GM12874 (cell line): ENCODE results near the gene LETM1.

ENCODE experiments used
- CTCF ChIP-seq: IDR thresholded peaks from 2 replicates; pipeline ENCODE4 v1.5.1; 2011; ENCODE audit warnings: low read depth, mild to moderate bottlenecking, control low read depth, low read length, moderate library complexity; ENCODE audit not compliant: insufficient read depth

Gene LETM1

GRCh38 chr4:1767061-1767769 is 88.7 kb downstream of the LETM1 start:
- no peak for TF ChIP-seq CTCF

- no peak for TF ChIP-seq CTCF
These were observed 89.6 kb downstream of the LETM1 start for GRCh38 chr4:1766106-1767060.

GRCh38 chr4:1765409-1766072 is 90.4 kb downstream of the LETM1 start:
- TF ChIP-seq CTCF: no peak

- no peak for TF ChIP-seq CTCF
These were observed 91.3 kb downstream of the LETM1 start for GRCh38 chr4:1764670-1765069.

GRCh38 chr4:1763550-1764080 is 92.3 kb downstream of the LETM1 start:
- TF ChIP-seq CTCF: no peak

GRCh38 chr4:1763070-1763549 is 92.8 kb downstream of the LETM1 start:
- TF ChIP-seq CTCF: no peak
